Hematopoietic multipotent progenitor cell treated with erythropoietin and hydrocortisone succinate and interleukin-3 and kit ligand, for 15 days (in vitro differentiated cells): ENCODE results near the gene SMIM10.
"Not testable (repeated sequence)": the region's sequence is repeated elsewhere in the genome, so short reads cannot be mapped to it uniquely, and the experiment has no call there.

ENCODE experiments used
- DNase-seq: peaks from one replicate; pipeline ENCODE4 v3.0.0-alpha.2; 2015; ENCODE audit warnings: low spot score

The SMIM10 gene

GRCh38 chrX:135015523-135016245 is 24.9 kb downstream of the SMIM10 start:
- no peak for DNase-seq

- DNase-seq: not testable (repeated sequence)
These were observed 29.1 kb downstream of the SMIM10 start for GRCh38 chrX:135019890-135020289.

GRCh38 chrX:135023791-135024190 is 33.0 kb downstream of the SMIM10 start:
- not testable (repeated sequence) for DNase-seq

- no peak for DNase-seq
These were observed 33.7 kb downstream of the SMIM10 start for GRCh38 chrX:135024526-135024925.

GRCh38 chrX:135030207-135030963 is 39.6 kb downstream of the SMIM10 start:
- not testable (repeated sequence) for DNase-seq

- not testable (repeated sequence) for DNase-seq
These were observed 50.6 kb downstream of the SMIM10 start for GRCh38 chrX:135041149-135042123.
